Kidney epithelial cell (primary cell): Measurements from ENCODE around the gene CCDC88C. TPM values are rescaled to one million over a fixed set of nuclear protein-coding genes. Genes with fewer than 3 reads are reported as not detected.

Source experiments
- DNase-seq: peaks from one replicate; pipeline ENCODE4 v3.0.0-alpha.2; 2010; ENCODE audit warnings: low read depth
- H3K27me3 ChIP-seq: 2 replicates; pipeline ENCODE4 v1.6.0; 2011; ENCODE audit warnings: low read length; ENCODE audit not compliant: control insufficient read depth, insufficient read depth
- H3K36me3 ChIP-seq: 2 replicates; pipeline ENCODE4 v1.5.1; 2011; ENCODE audit warnings: low read length; ENCODE audit not compliant: control insufficient read depth, insufficient read depth
- H3K4me3 ChIP-seq: 2 replicates; pipeline ENCODE4 v1.5.1; 2011; ENCODE audit warnings: low read depth, mild to moderate bottlenecking, control low read depth, low read length
- total RNA-seq: library from RNA; depleted of rRNA; stranded (reverse); fragments of >200 nt; gene quantifications from 2 replicates; pipeline ENCODE4 v1.2.3, GENCODE V29; 2015
- TF ChIP-seq, protein P1 (sequence below): IDR thresholded peaks from 2 replicates; pipeline ENCODE4 v1.5.1; 2011; ENCODE audit warnings: mild to moderate bottlenecking, moderate library complexity, low read length, control low read depth, inconsistent platforms; ENCODE audit not compliant: insufficient read depth, poor library complexity, severe bottlenecking

CCDC88C gene
- total RNA-seq, 1 donor from 2014 or later: 22.4 TPM

DNA sequence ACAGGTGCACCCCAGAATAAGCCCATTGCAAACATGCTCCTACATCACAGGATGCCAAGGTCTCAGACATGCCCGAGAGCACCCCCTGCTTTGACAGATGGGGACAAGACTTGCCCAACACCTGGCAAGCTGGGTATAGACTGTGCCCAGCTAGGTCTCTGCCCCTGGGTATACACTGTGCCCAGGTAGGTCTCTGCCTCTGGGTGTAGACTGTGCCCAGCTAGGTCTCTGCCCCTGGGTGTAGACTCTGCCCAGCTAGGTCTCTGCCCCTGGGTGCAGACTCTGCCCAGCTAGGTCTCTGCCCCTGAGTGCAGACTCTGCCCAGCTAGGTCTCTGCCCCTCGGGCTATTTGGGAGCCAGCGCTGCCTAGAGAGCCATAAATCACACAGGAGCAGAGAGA, 85.9 kb downstream of the CCDC88C start:
- H3K4me3 ChIP-seq: no peak overlapping the region
- no peaks in the 10 kb centered on the region for H3K36me3 ChIP-seq
- H3K27me3 ChIP-seq: no peaks in the 10 kb centered on the region
- TF ChIP-seq, protein P1, sequence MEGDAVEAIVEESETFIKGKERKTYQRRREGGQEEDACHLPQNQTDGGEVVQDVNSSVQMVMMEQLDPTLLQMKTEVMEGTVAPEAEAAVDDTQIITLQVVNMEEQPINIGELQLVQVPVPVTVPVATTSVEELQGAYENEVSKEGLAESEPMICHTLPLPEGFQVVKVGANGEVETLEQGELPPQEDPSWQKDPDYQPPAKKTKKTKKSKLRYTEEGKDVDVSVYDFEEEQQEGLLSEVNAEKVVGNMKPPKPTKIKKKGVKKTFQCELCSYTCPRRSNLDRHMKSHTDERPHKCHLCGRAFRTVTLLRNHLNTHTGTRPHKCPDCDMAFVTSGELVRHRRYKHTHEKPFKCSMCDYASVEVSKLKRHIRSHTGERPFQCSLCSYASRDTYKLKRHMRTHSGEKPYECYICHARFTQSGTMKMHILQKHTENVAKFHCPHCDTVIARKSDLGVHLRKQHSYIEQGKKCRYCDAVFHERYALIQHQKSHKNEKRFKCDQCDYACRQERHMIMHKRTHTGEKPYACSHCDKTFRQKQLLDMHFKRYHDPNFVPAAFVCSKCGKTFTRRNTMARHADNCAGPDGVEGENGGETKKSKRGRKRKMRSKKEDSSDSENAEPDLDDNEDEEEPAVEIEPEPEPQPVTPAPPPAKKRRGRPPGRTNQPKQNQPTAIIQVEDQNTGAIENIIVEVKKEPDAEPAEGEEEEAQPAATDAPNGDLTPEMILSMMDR: no peak
- DNase-seq: no peak

DNA sequence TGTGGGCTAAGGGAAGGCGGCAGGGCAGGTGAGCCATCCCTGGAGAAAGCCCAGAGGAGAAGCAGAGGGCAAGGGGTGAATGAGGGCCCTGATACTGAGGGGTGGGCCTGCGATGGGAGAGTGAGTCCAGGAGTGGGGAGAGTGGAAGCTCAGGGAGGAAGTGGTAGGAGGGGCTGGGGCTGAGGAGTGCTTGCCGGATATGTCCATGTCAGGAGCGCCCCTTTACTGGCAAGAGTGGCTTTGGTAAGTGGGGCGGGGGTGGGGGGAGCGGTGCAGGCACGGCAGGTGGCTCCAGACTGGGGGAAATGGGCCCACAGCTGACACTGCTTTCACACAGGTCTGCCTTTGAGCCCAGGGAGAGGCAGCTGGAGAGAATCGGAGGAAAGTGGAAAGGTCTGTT, 86.8 kb downstream of the CCDC88C start:
- Histone ChIP-seq H3K4me3 (no peak overlapping the region), H3K36me3 (no peaks in the 10 kb centered on the region), H3K27me3 (no peaks in the 10 kb centered on the region)
- TF ChIP-seq, protein P1: no peak
- DNase-seq: no peak

DNA sequence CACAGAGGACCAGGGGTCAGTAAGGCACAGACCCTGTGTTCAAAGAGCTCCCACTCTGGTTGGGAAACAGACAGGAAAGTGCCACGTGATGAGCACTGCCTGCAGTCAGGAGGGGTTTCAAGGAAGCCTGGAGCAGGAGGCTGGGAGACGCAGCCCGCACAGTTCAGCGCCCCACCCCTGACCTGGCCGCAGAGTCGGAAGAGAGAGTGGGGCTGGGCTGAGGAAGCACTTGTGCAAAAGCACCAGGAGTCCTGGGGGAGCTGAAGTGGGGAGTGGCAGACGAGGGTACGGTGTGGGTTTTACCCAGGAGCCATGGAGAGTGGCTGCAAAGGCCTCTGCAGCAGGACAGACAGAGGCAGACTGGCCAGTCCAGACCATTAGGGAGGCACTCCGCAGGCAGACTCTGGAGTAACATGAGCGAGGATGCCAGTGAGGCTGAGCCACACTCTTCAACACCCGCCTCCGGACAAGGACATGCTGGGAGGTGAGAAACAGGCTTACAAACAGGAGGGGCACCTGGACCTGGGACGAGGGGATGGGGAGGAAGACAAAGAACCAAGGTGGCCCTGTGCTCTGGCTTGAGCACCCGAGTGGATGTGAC, 87.4 kb downstream of the CCDC88C start:
- H3K36me3 ChIP-seq: no peaks in the 10 kb centered on the region
- H3K4me3 ChIP-seq: no peak overlapping the region
- DNase-seq: no peak
- H3K27me3 ChIP-seq: no peaks in the 10 kb centered on the region
- TF ChIP-seq, protein P1: no peak

DNA sequence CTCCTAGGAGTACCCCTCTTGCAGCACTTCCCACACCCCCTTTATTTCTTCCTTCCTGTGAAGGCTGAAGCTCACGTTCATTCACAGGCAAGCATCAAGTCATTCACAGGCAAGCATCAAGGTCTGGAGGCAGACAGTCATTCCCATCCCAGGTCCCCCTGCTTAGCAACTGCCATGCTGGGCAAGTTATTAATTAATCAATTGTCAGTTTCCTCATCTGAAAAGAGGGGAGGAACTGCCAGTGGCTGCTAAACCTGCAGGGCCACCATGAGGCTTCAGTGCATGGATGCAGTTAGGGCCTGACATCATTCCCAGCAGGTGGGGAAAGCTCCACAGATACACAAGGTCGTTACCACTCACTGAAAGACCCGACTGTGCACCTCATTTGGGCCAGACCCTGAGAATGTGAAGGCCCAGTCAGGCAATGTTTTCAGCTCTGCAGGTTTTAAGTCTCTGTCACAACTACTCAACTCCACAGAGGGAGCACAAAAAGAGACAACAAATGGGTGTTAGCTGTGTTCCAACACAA, 88.1 kb downstream of the CCDC88C start:
- TF ChIP-seq, protein P1: no peak
- DNase-seq: no peak
- H3K36me3 ChIP-seq: no peaks in the 10 kb centered on the region
- H3K4me3 ChIP-seq: no peak overlapping the region
- H3K27me3 ChIP-seq: no peaks in the 10 kb centered on the region

DNA sequence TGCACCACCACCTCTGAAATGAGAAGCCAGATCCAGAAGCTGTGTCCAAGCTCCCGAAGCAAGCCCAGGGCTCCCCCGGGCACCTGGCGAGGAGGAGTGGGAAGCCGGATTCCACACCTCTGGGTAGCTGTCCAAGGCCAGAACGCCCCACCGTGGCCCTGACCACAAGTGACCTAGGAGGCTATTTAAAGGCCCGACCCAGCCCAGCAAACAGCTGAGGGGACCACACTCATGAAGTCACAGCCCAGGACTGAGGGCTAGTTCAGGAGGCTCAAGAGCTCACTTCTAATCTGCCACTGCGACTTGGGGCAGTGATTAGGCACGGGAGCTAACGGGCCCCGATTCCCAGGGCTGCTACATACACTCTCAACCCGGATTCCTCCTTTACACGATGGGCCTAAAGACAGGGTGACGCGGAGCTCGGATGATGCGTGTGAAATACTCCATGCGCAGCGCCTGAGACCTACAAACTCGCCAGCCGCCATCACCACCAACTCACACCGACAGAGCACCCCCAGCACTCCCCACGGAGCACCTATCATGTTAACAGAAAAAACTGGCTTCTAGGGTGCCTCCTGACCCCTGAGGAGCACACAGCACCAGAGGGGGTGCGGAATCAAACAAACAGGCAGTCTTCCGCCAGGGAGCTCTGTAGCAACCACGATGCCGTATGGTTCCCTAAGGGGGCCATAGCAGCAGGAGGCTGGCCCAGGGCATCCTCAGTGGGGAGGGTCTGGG, 89.1 kb downstream of the CCDC88C start:
- Histone ChIP-seq H3K4me3 (no peak overlapping the region), H3K36me3 (no peaks in the 10 kb centered on the region), H3K27me3 (no peaks in the 10 kb centered on the region)
- no peak for DNase-seq
- TF ChIP-seq, protein P1: no peak
